ENCODE results near the gene TFAP2B.

The TFAP2B gene

DNA sequence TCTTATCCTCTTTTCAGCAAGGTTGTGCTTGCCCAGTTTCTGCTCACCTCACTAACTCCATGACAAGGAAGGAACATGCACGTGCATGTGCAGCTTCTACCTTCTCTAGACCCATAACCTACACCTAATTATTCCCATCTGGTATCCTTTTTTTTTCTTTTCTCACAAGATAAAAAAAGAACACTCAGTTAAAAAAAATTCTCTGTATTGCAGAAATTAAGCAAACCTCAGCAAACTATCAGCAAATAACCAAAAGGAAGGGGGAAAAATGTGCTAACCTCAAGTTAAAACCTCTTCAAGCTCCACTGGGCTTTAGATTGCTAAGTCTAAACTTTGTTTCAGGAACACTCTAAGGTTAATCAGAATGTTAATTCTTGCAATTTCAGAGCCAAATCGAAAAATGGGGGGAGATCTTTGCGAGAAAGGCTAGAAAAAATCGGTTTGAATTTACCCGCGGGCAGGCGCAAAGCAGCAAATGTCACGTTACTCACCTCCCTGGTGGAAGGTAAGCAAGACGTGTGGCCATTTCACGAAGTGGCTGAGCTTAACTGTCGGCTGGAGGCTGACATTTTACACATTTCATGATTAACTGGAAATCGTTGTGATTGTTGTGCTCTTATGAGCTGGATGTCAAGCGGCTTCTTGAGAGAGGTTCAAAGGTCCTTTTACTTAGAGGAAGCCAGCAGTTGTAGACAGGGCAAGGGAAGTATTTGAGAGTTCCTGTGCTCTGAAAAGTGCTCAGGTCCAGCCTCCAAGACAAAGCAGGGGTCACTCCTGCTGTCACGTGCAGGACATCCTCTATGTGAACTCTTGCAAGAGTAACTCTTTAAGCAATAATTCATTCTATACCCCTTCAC is 19.1 kb downstream of the TFAP2B start:
- TF ChIP-seq CEBPB (IDR thresholded peaks at IDR 0.05) (no peak), EGR1 (IDR thresholded peaks at IDR 0.05) (no peak), NFIC (IDR thresholded peaks at IDR 0.05) (no peak), MAX (IDR thresholded peaks at IDR 0.05) (no peak)

DNA sequence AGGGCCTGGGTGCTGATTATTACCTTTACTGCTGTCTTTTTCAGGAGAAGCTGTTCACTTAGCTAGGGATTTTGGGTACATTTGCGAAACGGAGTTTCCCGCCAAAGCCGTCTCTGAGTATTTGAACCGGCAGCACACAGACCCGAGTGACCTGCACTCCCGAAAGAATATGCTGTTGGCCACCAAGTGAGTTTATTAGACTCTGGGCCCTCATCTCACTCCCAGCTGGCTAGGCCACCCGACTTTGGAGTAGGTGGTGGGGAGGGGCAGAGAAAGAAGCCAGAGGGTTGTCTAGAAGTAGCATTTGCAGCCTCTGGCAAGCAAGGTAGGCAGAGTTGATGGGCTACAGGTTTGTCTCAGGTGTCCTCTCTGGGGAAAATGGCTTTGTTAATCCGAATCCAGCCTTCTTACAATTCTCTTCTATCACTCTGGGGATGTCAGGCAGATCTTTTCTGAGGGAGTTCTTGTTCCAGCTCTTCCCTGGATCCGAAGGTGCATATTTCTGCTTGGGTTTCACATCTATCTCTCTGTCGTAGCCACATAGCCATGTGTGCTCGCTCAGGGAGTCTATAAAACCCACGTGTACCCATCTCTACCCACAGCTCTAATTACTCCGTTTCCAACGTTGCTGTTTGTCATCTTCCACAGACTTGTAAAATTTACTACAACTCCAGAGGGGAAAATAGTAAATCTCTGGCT is 21.6 kb downstream of the TFAP2B start:
- TF ChIP-seq CEBPB (IDR thresholded peaks at IDR 0.05) (no peak), TAF1 (IDR thresholded peaks at IDR 0.05; ENCODE audit: low read depth) (no peak), RAD21 (IDR thresholded peaks at IDR 0.05; ENCODE audit: low read depth) (no peak), EP300 (IDR thresholded peaks at IDR 0.05; ENCODE audit: borderline replicate concordance) (no peak), NFIC (IDR thresholded peaks at IDR 0.05) (no peak), TCF12 (IDR thresholded peaks at IDR 0.05; ENCODE audit: low read depth) (no peak), ZBTB7A (IDR thresholded peaks at IDR 0.05; ENCODE audit: low read depth) (no peak), YY1 (IDR thresholded peaks at IDR 0.05; ENCODE audit: low read depth) (no peak)

- TF ChIP-seq EP300 (IDR thresholded peaks at IDR 0.05; ENCODE audit: borderline replicate concordance) (no peak), YY1 (IDR thresholded peaks at IDR 0.05; ENCODE audit: low read depth) (no peak), NFIC (IDR thresholded peaks at IDR 0.05) (no peak), EGR1 (IDR thresholded peaks at IDR 0.05) (no peak), RAD21 (IDR thresholded peaks at IDR 0.05; ENCODE audit: low read depth) (no peak), TCF12 (IDR thresholded peaks at IDR 0.05; ENCODE audit: low read depth) (no peak)
Observed at GRCh38 chr6:50840811-50841192, 22.1 kb downstream of the TFAP2B start.

DNA sequence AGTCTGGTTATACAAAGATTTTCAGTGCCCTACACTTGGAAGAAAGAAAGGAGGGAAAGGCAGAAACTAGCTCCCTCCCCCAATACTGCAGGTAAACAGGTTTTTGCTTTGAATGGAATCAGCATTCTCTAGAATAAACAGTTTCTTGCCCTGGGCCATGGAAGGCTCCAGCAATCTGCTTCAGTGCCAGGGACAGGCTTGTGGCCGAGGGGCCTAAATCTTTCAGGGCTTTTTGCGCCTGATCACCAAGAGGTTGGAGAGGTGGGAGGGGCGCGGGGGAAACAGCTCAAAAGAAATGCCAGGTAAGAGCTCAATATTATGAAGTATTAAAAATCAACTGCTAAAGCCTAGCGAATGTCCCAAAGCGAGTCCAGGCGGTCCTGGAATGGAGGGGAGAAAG is 23.8 kb downstream of the TFAP2B start:
- no peak for TF ChIP-seq EP300 (IDR thresholded peaks at IDR 0.05; ENCODE audit: borderline replicate concordance)
- no peak for TF ChIP-seq YY1 (IDR thresholded peaks at IDR 0.05; ENCODE audit: low read depth)
- TF ChIP-seq NFIC (IDR thresholded peaks at IDR 0.05) = no peak
- no peak for TF ChIP-seq TEAD4 (IDR thresholded peaks at IDR 0.05)
- TF ChIP-seq, protein P1, sequence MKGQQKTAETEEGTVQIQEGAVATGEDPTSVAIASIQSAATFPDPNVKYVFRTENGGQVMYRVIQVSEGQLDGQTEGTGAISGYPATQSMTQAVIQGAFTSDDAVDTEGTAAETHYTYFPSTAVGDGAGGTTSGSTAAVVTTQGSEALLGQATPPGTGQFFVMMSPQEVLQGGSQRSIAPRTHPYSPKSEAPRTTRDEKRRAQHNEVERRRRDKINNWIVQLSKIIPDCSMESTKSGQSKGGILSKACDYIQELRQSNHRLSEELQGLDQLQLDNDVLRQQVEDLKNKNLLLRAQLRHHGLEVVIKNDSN (IDR thresholded peaks at IDR 0.05) = no peak
- no peak for TF ChIP-seq FOXM1 (IDR thresholded peaks at IDR 0.05; ENCODE audit: borderline replicate concordance, low read depth)
- no peak for TF ChIP-seq REST (IDR thresholded peaks at IDR 0.05; ENCODE audit: low read depth)
- TF ChIP-seq TAF1 (IDR thresholded peaks at IDR 0.05; ENCODE audit: low read depth) = no peak
- no peak for TF ChIP-seq ZBTB7A (IDR thresholded peaks at IDR 0.05; ENCODE audit: low read depth)
- no peak for TF ChIP-seq TCF12 (IDR thresholded peaks at IDR 0.05; ENCODE audit: low read depth)
- no peak for TF ChIP-seq MAX (IDR thresholded peaks at IDR 0.05)
- TF ChIP-seq CREB1 (IDR thresholded peaks at IDR 0.05; ENCODE audit: low read depth) = no peak
- no peak for TF ChIP-seq EGR1 (IDR thresholded peaks at IDR 0.05)
- no peak for TF ChIP-seq CEBPB (IDR thresholded peaks at IDR 0.05)
- no peak for TF ChIP-seq RAD21 (IDR thresholded peaks at IDR 0.05; ENCODE audit: low read depth)

DNA sequence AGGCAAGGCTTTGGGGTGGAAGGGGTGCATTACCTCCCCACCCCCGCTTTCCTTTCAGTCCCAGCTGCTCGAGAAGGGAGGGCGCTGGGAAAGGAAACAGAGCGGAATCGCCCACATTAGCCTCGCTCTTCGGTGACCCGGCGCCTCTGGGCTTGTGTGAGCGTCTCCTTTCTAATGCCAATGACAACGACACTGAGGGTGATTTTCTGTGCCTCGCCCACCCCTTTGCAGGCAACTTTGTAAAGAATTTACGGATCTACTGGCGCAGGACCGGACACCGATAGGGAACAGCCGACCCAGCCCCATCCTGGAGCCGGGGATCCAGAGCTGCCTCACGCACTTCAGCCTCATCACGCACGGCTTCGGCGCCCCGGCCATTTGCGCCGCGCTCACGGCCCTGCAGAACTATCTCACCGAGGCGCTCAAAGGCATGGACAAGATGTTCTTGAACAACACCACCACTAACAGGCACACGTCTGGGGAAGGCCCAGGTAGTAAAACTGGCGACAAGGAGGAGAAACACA is 24.3 kb downstream of the TFAP2B start:
- TF ChIP-seq EGR1 (IDR thresholded peaks at IDR 0.05) (no peak), ZBTB7A (IDR thresholded peaks at IDR 0.05; ENCODE audit: low read depth) (no peak)

DNA sequence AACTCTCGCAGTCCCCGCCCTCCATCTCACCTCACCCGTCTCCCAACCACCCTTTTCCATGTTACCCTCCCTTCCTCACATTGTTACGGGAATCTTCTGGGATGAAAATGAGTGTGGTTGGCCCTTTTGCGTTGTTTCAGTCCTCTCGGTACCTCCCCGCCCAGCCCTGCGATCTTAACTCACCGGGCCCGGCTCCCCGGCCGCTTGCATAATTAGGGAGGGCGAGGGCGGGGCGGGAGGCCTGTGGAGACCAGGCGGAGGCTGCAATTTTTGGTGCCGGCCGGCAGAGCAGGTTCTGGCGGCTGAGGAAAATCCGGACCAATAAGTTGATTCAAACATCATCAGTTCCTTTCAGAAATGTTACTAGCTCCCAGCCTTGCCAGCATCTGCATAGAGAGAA is 25.2 kb downstream of the TFAP2B start:
- TF ChIP-seq NFIC (IDR thresholded peaks at IDR 0.05) = no peak
- TF ChIP-seq TAF1 (IDR thresholded peaks at IDR 0.05; ENCODE audit: low read depth) = no peak
- no peak for TF ChIP-seq FOXM1 (IDR thresholded peaks at IDR 0.05; ENCODE audit: borderline replicate concordance, low read depth)
- no peak for TF ChIP-seq REST (IDR thresholded peaks at IDR 0.05; ENCODE audit: low read depth)
- TF ChIP-seq CREB1 (IDR thresholded peaks at IDR 0.05; ENCODE audit: low read depth) = no peak
- no peak for TF ChIP-seq YY1 (IDR thresholded peaks at IDR 0.05; ENCODE audit: low read depth)
- TF ChIP-seq TCF12 (IDR thresholded peaks at IDR 0.05; ENCODE audit: low read depth) = no peak
- no peak for TF ChIP-seq EGR1 (IDR thresholded peaks at IDR 0.05)
- no peak for TF ChIP-seq TEAD4 (IDR thresholded peaks at IDR 0.05)
- TF ChIP-seq, protein P1 (IDR thresholded peaks at IDR 0.05) = no peak

Measured in Ishikawa (cell line).